Right renal pelvis (tissue), 4 donors: ENCODE data around the gene LUZP1. TPM values are rescaled to one million over a fixed set of nuclear protein-coding genes. Genes with fewer than 3 reads are reported as not detected.
"Not testable (repeated sequence)": the region's sequence is repeated elsewhere in the genome, so short reads cannot be mapped to it uniquely, and the experiment has no call there.

ENCODE experiments used
- DNase-seq, 4 donors: peaks; one replicate each; pipeline ENCODE4 v3.0.0-alpha.2; 2013; ENCODE audit warnings: low read depth in 4 of 4, low spot score in 3 of 4, missing footprints in 1 of 4
- polyA plus RNA-seq, 4 donors: library from polyadenylated mRNA; unstranded; fragments of 120-200 nt; gene quantifications; one replicate each; pipeline ENCODE4 v1.2.1, GENCODE V29; 2013; ENCODE audit not compliant: insufficient read length in 4 of 4

Gene LUZP1
- polyA plus RNA-seq, 4 donors, result 29.6 to 36.9 (median 35.4) TPM

DNA sequence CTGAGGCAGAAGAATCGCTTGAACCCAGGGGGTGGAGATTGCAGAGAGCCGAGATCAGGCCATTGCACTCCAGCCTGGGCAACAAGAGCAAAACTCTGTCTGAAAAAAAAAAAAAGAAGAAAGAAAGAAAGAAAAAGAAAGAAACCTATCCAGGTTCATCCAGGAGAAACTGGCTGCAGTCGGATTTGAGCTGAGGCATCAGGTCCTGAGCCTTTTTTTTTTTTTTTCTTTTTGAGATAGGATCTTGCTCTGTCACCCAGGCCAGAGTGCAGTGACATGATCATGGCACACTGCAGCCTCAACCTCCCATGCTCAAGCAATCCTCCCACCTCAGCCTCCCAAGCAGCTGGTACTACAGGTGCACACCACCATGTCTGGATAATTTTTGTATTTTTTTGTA is 22.5 kb upstream of the LUZP1 start:
- DNase-seq, result no peak

DNA sequence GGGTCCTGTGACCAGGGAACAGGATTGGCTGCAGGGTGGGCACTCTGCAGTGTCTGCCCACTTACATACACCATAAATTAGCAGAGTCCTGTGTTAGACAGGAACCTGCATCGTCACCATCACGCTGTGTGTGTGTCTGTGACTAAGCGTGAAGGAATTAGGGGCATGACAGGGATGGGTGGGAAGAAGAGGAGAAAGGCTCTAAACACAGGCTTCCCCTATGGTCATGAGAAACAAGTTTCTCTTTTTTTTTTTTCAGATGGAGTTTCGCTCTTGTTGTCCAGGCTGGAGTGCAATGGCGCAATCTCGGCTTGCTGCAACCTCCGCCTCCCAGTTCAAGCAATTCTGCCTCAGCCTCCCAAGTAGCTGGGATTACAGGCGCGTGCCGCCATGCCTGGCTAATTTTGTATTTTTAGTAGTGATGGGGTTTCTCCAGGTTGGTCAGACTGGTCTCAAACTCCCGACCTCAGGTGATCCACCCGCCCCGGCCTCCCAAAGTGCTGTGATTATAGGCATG is 20.3 kb upstream of the LUZP1 start:
- not testable (repeated sequence) for DNase-seq

DNA sequence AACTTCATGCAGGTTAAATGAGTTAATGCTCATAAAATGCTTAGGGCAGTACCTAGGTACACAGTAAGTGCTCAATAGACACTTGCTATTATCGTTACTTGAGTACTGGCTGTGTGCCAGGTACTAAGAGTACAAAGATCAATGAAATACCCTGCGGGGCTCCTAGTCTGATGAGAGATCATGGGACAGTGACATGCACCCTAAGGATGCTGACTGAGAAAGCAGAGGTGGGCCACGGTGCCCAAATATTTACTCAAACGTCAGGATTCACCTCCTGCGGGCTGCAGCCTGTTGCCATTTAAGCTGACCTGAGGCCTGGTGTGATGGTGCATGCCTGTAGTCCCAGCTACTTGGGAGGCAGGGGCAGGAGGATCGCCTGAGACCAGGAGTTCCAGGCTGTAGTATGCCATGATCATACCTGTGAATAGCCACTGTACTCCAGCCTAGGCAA is 19.8 kb upstream of the LUZP1 start:
- no peak for DNase-seq

DNA sequence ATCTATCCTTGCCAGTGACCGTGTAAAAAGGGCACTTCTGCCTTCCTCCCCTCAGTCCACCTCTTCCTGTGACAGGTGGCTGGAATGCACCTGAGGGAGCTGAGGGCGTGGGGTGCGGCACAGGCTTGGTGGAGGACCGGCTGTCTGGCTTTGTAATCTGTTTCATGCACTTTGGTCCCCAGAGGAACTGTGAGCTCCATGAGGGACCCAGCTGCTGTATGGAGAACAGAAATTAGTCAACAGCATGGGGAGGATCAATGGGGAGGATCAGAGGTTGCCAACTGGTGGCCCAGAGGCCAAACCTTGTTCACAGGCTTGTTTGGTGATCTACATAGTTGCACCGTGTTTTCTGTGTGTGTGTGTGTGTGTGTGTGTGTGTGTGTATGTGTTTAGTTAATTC is 19.0 kb upstream of the LUZP1 start:
- DNase-seq, result no peak

DNA sequence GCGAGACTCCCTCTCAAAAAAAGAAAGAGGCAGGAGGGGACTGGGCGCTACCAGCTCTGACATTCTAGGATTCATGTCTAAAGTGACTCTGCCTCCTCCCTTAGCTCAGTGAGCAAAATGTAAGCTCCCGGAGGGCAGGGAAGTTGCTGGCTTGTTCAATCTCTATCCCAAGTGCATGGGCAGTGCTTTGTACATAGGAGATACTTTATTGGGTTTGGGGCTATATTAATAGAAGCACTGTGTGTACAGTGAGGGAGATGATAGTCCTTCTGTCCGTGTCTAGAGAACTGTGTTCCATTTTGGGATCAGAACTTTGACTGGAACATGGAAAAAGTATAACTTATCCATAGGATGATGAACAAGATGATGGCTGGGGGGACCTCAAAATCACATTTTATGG is 16.7 kb upstream of the LUZP1 start:
- no peak for DNase-seq

DNA sequence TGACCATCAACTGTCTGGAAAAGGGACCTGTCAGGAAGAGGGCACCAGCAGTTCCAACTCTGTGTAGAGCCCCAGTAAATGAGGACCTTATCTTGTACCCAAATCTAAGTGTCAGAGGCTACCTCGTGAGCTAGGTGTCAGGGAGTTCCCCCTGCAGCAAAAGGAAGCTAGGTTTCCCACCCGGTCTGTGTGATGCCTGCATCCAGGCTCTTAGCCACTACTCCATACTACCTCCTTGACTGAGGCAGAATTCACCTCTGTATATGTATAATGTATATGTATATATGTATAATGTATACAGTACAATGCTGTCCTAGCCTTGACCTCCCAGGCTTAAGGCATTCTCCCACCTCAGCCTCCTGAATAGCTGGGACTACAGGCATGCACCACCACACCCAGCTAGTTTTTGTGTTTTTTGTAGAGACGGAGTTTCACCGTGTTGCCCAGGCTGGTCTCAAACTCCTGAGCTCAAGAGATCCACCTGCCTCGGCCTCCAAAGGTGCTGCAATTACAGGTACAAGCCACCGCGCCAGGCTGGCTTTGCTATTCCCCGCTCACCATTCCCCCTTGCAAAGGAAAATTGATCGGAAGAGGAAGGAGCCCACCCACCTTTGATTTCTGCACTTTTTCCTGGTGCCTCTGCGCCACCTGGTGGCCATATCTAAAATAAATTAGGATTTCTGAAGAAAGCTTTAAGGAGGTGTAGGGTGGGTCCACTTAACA is 15.7 kb upstream of the LUZP1 start:
- no peak for DNase-seq

DNA sequence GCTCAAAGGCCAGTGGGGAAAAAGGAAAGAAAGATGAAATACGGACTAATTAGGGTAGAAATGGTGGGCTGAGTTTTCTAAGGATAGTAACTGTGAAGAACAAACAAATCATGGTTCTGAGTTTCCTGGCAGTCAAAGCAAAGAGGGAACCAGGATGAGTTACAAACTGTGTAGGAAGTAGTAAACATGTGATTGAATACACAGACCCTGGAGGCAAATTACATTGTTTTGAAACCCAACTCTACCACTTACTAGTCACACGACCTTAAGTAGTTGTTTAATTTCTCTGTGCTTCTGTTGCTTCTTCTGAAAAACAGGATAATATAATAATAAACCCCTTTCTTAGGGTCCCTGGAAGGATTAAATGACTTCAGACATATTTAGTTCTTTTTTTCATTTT is 11.2 kb upstream of the LUZP1 start:
- DNase-seq, result no peak

DNA sequence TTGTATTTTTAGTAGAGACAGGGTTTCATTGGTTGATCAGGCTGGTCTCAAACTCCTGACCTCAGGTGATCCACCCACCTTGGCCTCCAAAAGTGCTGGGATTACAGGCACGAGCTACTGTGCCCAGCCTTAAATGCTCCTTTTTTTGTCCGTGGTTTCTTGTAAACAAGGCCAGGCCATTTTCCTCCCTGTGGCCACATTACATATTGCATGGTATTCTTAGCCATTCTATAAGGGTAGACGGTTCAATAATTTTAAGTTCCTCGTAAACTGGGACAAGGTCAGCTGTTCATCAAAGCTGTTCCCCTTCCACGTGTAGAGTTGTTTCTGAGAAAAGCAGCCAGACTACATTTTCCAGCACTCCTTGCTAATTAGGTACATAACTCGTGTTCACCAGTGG is 10.3 kb upstream of the LUZP1 start:
- DNase-seq, result no peak

DNA sequence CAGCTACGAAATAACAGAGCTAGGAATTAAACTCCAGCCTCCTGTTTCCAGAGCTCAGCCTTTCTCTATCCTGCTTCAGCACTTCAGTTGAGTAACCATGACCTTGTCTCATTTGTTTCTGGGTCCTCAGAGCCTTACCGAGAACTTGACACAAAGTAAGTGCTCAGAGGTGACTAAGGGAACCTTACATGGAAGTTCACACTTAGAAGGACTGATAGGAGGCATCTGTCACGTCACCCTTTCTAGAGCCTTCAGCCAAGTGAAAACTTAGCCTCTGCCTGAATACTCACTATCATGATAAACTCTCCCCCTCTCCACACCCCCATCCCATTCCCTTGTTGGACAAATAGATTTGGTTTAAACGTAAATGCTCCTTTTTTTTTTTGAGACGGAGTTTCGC is 9.8 kb upstream of the LUZP1 start:
- DNase-seq, result no peak

DNA sequence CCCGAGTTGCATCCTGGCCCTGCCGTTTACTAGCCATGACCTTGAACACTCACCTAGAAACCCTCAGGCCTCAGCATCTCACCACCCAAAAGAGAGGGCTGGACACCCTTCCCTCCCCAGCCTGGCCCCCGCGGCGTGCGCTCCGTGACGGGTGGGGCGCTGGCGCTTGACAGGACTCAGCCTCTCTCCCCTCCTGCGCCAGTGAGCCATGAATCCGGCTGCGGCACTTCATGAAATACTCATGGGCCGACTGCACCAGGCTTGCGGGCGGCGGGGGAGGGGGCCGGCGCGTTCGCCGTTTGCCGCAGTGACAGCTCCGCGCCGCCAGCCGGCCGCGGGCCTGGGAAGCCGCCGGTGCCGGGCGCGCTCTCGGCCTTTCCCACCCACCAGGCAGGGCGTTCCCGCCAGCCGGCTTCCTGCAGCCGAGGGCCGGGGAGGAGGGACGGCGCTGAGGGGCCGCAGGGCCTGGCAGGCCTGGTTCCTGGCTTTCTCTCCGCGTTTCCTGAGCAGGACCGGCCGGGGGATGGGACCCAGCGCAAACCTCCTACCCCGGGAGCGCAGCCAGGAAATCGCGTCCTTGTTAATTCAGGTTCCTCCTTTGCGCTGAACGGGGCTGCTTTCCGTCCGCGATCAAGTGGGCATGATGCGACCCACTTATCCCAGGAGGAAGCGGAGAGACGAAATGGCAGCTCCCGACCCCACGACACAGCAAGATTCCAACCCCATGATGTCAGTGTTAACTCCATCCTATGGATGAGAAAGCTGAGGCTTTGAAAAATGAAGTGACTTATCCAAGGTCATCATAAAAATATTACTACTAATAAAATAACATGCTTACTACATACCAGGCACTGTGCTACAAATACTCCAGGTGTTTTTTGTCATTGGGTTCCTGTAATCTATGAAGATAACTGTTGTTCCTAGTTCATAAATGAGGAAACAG is 9.1 kb upstream of the LUZP1 start:
- DNase-seq, result peak in 2 of 4 donors; percentile 58 to 65

DNA sequence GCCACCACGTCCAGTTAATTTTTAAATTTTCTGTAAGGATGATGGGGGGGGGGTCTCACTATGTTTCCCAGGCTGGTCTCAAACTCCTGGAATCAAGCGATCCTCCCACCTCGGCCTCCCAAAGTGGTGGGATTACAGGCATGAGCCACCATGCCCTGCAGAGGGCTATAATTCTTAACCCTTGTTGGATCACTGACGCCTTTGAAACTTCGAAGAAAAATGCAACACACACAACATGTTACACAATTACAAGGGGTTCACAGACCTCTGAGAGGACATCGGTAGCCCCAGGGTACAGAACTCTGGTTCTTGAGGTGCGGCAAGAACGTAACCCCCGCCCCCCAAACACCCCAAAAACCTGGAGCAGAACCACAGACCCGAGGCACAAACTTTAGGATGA is 8.4 kb upstream of the LUZP1 start:
- no peak for DNase-seq

DNA sequence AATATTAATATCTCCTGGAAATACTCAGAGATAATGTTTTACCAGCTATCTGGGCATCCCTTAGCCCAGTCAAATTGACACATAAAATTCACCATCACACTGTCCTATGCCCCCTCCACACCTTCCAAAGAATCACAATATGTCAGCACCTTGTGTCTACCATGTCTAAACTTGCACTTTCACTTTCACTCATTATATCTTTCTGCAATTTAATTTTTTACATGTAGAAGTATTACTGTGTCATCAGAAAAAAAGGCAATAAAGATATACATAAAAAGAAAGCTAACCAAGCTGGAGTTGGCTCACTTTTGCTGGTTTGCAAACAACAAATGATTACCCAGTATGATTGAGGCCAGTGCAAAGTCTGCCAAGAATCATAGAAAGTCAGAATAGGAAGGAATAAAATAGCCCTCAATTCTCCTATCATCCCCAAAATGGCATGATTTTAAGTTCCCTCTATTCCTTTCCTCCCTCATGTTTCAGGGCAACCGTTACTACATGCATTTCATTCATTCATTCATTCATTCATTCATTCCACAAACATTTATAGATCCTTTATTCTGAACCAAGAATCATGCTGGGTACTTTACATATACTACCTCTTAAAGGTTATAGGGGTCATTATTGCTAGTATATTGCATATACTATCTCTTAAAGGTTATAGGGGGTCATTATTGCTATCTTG is 5.9 kb upstream of the LUZP1 start:
- DNase-seq, result no peak

DNA sequence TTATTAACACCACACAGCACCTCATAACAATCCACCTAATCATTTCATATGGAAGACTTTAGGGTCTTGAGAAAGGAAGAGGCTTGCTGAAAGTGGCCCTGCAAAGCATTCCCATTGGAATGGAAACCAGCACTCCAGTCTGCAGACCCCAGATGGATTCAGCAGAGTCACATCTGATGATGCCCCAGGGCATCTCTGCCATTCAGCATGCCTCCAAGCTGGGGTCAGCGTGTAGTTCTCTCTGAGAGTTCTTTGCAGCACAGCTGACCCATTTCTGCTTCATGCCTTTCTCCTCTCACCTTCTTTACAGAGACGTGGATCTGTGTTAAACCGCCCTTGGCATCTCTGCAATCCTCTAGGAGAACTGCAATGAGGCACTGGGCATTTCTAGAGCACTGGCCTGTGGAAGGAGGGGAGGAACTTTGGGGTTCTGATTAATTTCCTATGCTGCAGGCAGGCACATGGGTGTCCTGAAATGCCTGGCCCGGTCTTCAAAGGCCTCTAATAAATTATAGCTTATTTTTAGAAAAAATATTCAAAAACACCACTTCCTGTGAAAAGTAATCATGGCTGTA is 2.6 kb upstream of the LUZP1 start:
- DNase-seq, result no peak

DNA sequence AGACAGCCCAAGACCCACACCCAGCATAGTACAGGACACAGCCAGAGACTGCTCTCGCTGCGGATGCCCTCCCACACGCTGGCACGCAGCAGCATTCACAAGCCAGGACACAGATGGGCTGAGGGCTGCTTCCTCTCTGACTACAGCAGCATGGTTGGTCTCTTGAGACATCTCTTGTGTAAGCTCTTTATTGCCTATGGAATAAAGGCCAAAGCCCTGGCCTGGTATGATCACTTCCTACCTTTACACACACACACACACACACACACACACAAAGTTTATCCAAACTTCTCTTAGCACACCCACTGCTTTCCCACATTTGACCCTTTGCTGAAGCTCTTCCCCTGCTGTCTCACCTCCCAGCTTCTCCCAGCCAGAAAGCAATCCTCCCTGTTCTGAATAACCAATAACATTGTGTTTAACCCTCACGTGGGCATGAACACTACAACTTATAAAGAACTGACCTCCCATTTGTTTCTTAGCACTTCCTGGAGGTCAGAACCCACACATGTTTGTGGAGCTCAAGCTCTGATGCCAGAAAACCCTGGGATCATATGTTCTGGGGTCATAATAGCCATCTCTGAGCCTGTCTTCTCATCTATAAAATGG is 1.2 kb upstream of the LUZP1 start:
- no peak for DNase-seq

DNA sequence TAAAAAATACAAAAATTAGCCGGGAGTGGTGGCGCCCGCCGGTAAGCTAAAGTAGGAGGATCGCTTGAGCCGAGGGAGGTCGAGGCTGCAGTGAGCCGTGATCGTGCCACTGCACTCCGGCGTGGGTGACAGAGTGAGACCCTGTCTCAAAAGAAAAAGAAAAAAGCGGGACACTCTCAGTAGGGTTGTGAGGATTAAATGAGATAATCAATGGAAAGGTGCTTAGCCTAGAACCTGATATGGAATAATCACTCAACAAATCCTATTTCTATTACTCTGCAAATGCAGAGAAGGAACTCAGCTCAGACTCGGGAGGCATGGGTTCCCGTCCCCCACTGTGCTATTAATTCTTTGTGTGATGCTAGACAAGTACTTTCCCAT is 529 bp upstream of the LUZP1 start:
- DNase-seq, result no peak

DNA sequence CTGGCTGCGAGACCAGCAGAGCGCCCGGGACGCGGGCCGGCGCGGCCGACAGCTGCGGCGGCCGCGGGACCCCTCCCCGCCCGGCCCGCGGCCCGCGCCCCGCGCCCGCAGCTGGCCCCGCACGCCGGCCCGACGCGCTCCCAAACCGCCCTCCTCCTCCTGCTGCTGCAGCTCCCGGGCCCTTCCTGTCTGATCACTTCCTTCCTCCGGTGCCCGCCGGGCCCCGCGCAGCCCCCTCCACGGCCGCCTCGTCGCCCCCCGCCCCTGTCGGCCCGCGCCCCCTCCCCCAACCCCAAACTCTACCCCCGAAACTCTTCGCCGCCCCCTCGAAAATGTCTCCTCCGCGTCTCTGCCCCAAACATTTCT is 594 bp downstream of the LUZP1 start:
- no peak for DNase-seq

DNA sequence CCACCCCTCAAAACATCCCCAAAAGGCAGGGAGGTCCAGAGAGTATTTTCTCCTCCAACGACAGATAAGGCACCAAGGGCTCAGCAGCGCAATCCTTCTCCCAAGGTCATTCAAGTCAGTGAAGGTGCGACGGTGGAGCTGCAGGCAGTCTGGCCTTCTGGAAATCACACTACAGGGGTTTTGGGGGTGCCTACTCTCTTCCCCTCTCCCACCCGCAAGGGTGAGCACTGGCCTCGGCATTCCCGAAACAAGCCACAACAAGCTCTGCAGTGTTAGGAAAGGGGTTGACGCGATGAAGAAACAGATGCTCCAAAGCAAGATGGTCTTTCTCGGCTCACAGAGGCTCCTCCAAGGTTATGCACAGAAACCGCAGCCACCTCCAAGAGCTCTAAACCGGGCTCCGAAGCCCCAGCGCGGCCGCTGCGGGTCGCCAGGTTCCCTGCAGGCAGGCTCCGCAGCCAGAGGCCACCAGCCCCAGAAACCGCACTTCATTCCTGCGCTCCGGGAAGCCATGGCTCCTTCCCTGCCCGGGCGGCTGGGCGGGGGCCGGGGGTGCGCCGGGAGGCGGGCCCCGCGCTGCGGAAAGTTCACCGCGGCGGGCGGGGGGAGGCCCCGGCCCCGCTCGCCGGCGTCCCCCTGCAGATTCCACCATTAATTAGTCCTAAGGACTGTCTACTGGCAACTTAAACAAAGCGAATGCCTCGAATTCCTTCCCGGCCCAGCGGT is 1.1 kb downstream of the LUZP1 start:
- no peak for DNase-seq

DNA sequence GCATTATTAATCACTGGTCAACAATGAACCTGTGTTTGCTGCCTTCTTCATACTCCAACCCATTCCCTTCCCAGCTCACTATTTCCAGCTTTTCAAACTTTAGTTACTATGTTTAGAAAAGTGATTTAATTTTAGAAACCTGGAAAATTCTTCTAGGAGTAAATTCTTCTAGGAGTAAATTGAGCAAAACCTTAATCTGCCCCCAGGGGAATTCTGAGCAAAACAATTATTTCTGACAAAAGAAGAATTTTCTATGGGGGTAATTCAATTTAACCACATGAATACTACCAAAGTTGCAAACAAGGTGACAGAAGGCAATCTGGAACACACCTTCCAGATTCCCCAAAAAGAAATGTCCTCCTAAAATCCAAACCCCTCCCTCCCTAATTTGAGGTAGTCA is 1.8 kb downstream of the LUZP1 start:
- no peak for DNase-seq

DNA sequence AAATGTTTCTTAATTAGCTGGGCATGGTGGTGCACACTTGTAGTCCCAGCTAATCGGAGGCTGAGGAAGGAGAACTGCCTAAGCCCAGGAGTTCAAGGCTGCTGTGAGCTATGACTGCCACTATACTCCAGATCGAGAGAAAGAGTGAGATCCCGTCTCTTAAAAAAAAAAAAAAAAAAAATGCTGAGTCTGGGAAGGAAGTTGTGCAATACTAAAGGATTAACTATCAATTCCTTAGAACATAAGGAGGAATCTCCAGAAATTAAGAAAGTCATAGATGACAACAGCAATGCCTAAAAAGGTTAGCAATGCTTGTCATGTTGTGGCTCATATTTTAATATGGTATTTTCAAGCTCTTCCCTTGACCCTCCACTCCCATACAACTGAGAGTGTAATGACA is 5.3 kb downstream of the LUZP1 start:
- no peak for DNase-seq
